HG02885 (cell line): ENCODE measurements around the gene FKBP1B.
"Not testable (repeated sequence)": the region's sequence is repeated elsewhere in the genome, so short reads cannot be mapped to it uniquely, and the experiment has no call there.

ENCODE experiments used
- ATAC-seq: cut with Tn5 transposase; IDR thresholded peaks from one replicate; pipeline ENCODE4 v1.9.1; 2021; ENCODE audit warnings: mild to moderate bottlenecking; ENCODE audit not compliant: unreplicated experiment, poor library complexity

The FKBP1B gene

DNA sequence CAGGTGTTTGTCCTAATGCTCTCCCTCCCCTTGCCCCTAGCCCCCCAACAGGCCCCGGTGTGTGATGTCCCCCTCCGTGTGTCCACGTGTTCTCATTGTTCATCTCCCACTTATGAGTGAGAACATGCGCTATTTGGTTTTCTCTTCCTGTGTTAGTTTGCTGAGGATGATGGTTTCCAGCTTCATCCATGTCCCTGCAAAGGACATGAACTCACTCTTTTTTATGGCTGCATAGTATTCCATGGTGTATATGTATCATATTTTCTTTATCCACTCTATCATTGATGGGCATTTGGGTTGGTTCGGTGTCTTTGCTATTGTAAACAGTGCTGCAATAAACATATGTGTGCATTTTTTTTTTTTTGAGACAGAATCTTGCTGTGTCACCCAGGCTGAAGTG is 43.7 kb downstream of the FKBP1B start:
- ATAC-seq: not testable (repeated sequence)

DNA sequence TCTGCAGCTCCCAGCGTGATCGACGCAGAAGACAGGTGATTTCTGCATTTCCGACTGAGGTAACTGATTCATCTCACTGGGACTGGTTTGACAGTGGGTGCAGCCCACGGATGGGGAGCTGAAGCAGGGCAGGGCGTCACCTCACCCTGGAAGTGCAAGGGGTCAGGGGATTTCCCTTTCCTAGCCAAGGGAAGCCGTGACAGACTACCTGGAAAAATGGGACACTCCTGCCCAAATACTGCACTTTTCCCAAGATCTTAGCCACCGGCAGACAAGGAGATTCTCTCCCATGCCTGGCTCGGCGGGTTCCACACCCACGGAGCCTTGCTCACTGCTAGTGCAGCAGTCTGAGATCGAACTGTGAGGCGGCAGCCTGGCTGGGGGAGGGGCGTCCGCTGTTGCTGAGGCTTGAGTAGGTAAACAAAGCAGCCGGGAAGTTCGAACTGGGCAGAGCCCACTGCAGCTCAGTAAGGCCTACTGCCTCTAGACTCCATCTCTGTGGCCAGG is 45.7 kb downstream of the FKBP1B start:
- not testable (repeated sequence) for ATAC-seq

DNA sequence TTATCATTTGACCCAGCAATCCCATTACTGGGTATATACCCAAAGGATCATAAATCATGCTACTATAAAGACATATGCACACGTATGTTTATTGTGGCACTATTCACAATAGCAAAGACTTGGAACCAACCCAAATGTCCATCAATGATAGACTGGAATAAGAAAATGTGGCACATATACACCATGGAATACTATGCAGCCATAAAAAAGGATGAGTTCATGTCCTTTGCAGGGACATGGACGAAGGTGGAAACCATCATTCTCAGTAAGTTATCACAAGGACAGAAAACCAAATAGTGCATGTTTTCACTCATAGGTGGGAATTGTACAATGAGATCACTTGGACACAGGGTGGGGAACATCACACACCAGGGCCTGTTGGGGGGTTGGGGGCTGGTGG is 51.2 kb downstream of the FKBP1B start:
- ATAC-seq: not testable (repeated sequence)

DNA sequence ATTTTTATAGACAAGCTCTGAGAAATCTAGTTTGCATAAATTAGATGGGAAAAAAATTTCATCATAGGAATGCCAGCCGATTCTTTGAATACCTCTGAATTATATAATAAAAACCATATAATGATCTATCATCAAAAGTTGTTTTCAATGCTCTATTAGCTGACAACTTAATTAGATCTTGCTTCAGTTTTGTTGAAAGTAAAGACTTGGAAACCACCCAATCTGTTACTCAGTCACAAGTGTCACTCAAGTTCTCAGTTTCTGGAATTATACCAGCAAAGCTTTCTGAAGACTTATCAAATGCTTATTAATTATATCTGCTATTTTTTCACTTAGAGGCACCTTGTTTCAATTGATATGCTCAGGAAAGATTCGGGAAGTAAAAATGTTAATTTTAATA is 52.5 kb downstream of the FKBP1B start:
- no peak for ATAC-seq

DNA sequence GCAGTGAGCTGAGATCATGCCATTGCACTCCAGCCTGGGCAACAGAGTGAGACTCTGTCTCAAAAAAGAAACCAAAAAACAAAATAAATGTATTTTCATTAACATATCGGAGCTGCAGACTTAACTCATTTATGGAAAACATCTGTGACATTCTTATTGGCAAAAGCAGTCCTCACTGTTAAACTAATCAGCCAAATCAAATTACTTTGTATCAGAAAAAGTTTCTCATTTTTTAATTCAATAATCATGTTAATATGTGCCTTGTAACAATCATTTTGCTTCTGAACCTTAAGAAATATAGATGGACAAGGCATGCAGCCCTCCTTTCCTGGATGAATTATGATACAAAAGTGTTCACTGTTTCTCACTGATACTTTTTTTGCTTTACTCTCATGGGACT is 53.1 kb downstream of the FKBP1B start:
- ATAC-seq: no peak

DNA sequence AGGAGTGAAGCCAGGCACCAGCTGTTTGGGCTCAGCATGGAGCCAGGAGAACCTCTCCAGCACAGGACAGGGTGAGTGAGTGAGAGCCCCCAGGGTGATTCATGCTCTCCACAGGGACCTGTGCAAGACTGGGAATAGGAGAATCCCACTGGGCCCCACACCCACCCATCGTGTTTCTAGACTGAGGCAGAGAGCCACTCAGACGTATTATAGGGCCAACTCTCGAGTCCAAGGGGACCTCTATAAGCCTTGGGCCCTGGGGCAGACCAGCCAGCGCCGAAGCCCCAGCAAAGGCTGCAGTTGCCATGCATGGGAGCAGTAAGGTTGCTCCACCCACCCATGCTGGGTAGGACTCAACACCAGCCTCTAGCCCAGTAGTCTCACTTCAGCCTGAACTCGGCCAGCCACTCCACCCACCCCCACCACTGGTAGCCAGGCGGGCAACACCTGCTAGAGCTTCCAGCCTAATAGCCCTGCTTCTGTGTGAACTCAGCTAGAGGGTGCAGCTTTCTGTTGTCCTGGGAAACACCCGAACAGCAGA is 54.6 kb downstream of the FKBP1B start:
- ATAC-seq: no peak

DNA sequence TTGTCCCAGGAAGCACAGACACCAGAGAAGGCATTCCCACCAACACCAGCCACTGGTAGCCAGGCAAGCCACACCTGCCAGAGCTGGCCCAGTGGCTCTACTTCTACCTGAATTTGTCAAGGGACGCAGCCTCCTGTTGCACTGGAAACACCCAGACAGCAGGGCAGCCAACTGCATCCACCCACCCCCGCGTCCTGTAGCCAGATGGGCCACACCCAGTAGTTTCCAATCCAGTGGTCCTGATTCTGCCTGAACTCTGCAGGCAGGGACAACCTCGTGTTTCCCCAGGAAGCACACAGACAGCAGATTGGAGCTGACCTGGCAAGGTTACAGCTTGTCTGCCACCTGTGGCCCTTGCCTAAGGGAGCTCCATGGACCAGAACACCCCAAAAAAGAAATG is 55.4 kb downstream of the FKBP1B start:
- ATAC-seq: no peak

DNA sequence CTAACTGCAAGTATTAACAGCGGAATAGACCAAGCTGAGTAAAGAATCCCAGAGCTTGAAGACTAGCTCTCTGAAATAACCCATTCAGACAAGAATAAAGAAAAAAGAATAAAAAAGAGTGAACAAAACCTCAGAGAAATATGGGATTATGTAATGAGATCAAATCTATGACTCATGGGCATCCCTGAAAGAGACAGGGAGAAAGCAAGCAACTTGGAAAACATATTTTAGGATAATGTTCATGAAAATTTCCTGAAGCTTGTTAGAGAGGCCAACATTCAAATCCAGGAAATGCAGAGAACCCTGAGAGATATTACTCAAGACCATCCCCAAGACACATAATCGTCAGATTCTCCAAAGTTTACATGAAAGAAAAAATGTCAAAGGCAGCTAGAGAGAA is 56.3 kb downstream of the FKBP1B start:
- no peak for ATAC-seq

DNA sequence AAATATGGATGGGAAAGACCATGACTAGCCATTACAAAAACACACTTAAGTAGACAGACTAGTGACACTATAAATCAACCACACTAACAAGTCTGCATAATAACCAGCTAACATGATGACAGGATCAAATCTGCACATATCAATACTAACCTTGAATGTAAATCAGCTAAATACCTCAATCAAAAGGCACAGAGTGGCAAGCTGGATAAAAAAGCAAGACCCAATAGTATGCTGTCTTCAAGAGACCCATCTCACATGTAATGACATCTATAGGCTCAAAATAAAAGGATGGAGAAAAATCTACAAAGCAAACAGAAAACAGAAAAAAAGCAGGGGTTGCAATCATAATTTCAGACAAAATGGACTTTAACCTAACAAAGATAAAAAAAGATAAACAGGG is 57.2 kb downstream of the FKBP1B start:
- no peak for ATAC-seq

DNA sequence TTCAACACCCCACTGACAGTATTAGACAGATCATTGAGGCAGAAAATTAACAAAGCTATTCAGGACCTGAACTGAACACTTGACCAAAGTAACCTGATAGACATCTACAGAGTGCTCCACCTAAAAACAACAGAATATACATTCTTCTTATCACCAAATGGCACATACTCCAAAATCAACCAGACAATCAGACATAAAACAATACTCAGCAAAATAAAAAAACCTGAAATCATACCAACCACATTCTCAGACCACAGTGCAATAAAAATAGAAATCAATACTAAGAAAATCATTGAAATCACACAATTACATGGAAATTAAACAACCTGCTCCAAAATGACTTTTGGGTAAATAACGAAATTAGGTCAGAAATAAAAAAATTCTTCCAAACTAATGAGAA is 57.8 kb downstream of the FKBP1B start:
- no peak for ATAC-seq

DNA sequence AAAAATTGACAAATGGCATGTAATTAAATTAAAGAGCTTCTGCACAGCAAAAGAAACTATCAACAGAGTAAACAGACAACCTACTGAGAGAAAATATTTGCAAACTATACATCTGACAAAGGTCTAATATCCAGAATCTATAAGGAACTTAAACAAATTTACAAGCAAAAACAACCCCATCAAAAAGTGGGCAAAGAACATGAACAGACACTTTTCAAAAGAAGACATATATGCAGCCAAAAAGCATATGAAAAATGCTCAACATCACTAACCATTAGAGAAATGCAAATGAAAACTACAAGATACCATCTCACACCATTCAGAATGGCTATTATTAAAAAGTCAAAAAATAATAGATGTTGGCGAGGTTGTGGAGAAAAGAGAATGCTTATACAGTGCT is 59.9 kb downstream of the FKBP1B start:
- not testable (repeated sequence) for ATAC-seq

DNA sequence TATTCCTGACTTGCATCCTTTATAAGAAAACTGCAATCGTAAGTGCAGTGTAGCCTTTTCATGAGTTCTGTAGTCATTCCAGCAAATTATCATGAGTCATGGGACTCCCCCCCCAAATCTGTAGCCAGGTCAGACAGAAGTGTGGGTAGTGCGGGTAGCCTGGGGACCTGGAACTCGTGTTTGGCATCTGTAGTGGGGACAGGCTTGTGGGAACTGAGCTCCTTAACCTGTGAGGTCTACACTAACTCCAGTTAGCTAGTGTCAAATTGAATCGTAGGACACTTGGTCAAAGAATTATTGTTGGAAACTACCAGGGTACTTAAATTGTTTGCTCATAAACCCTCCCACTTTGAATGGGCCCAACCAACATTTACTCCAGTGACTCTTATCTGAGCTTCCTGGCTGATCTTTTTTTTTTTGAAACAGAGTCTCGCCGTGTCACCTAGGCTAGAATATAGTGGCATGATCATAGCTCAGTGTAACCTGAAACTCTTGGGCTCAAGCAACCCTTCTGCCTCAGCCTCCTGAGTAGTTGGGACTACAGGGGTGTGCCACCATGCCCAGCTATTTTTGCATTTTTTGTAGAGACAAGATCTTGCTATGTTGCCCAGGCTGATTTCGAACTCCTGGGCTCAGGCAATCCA is 61.2 kb downstream of the FKBP1B start:
- no peak for ATAC-seq

DNA sequence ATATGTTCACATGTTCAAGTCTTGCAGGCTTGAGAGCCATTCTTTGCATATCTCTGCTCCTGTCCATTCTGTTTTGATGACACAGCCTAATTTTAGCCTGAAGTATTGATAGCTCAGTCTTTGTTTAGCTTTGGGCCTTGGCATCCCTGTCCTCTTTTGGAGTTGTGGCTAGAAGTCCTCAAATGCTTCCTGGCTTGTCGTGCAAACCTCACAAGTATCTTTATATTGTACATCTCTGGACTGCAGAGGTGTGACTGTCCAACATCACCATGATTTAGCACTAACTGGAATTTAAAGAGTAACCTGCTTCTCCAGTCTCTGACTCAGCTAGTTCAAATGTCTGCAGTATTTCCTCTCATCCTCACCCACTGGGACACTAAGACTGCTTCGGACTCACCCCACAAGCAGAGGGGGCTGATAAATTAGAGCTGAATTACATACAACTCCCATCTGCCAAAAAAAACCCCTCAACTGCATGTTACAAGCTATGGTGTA is 61.9 kb downstream of the FKBP1B start:
- no peak for ATAC-seq
